Liver (tissue), 9 donors: ENCODE data around the gene ZFAND3. TPM values are rescaled to one million over a fixed set of nuclear protein-coding genes. Genes with fewer than 3 reads are reported as not detected.

Experiments used
- DNase-seq: peaks from one replicate; pipeline ENCODE4 v3.0.0-alpha.2; 2017; ENCODE audit warnings: low spot score
- H3K27ac ChIP-seq, 2 donors: one replicate each; pipeline ENCODE4 v1.7.0; 2013; ENCODE audit warnings: inconsistent platforms in 2 of 2, low read length in 2 of 2, control low read depth in 1 of 2, low read depth in 1 of 2, mild to moderate bottlenecking in 1 of 2
- H3K27me3 ChIP-seq, 4 donors: one replicate each; pipeline versions ENCODE4 v1.6.1 to v1.7.0; 2013; ENCODE audit warnings: low read length in 3 of 4, inconsistent platforms in 1 of 4, mild to moderate bottlenecking in 1 of 4, moderate library complexity in 1 of 4; ENCODE audit not compliant: control insufficient read depth in 4 of 4, insufficient read depth in 4 of 4
- H3K36me3 ChIP-seq, 4 donors: one replicate each; pipeline versions ENCODE4 v1.6.1 to v1.7.0; 2013; ENCODE audit warnings: low read length in 3 of 4, mild to moderate bottlenecking in 3 of 4, low read depth in 1 of 4, moderate library complexity in 1 of 4; ENCODE audit not compliant: control insufficient read depth in 4 of 4, insufficient read depth in 3 of 4
- H3K4me1 ChIP-seq, 4 donors: one replicate each; pipeline versions ENCODE4 v1.6.1 to v1.7.0; 2013; ENCODE audit warnings: low read length in 3 of 4, mild to moderate bottlenecking in 3 of 4, moderate library complexity in 1 of 4; ENCODE audit not compliant: control insufficient read depth in 4 of 4, insufficient read depth in 4 of 4
- H3K4me3 ChIP-seq, 3 donors: one replicate each; pipeline versions ENCODE4 v1.6.1 to v1.7.0; 2013; ENCODE audit warnings: low read length in 3 of 3, control low read depth in 1 of 3, low read depth in 1 of 3, mild to moderate bottlenecking in 1 of 3
- H3K9ac ChIP-seq, 2 donors: one replicate each; pipeline ENCODE4 v1.7.0; 2013; ENCODE audit warnings: low read length in 2 of 2, mild to moderate bottlenecking in 2 of 2, moderate library complexity in 2 of 2, control low read depth in 1 of 2, low read depth in 1 of 2
- H3K9me3 ChIP-seq, 4 donors: one replicate each; pipeline versions ENCODE4 v1.6.1 to v1.7.0; 2013; ENCODE audit warnings: low read length in 3 of 4; ENCODE audit not compliant: control insufficient read depth in 4 of 4
- EGR1 ChIP-seq, 2 donors: IDR thresholded peaks; 2 replicates each; pipeline ENCODE4 v1.6.1; 2016 to 2018; ENCODE audit warnings: antibody characterized with exemption in 2 of 2, low read depth in 2 of 2
- FOXA1 ChIP-seq: IDR thresholded peaks from 2 replicates; pipeline ENCODE4 v1.6.1; 2016; ENCODE audit warnings: antibody characterized with exemption
- FOXA2 ChIP-seq: IDR thresholded peaks from 2 replicates; pipeline ENCODE4 v1.6.1; 2016; ENCODE audit warnings: antibody characterized with exemption
- HNF4A ChIP-seq, 2 donors: conservative IDR thresholded peaks; 2 replicates each; pipeline ENCODE4 v1.6.1; 2016; ENCODE audit warnings: antibody characterized with exemption in 2 of 2, mild to moderate bottlenecking in 2 of 2
- HNF4G ChIP-seq: IDR thresholded peaks from 2 replicates; pipeline ENCODE4 v1.6.1; 2016; ENCODE audit warnings: antibody characterized with exemption
- JUND ChIP-seq, 2 donors: IDR thresholded peaks; 2 replicates each; pipeline ENCODE4 v1.6.1; 2016; ENCODE audit warnings: antibody characterized with exemption in 2 of 2
- NR2F2 ChIP-seq: IDR thresholded peaks from 2 replicates; pipeline ENCODE4 v1.6.1; 2016; ENCODE audit warnings: antibody characterized with exemption
- RXRA ChIP-seq, 2 donors: IDR thresholded peaks; 2 replicates each; pipeline ENCODE4 v1.6.1; 2017 to 2018; ENCODE audit warnings: antibody characterized with exemption in 2 of 2, mild to moderate bottlenecking in 1 of 2
- SP1 ChIP-seq: IDR thresholded peaks from 2 replicates; pipeline ENCODE4 v1.6.1; 2018; ENCODE audit warnings: antibody characterized with exemption, mild to moderate bottlenecking
- TAF1 ChIP-seq: conservative IDR thresholded peaks from 2 replicates; pipeline ENCODE4 v1.6.1; 2016; ENCODE audit warnings: antibody characterized with exemption, mild to moderate bottlenecking
- YY1 ChIP-seq: IDR thresholded peaks from 2 replicates; pipeline ENCODE4 v1.6.1; 2016; ENCODE audit warnings: antibody characterized with exemption, mild to moderate bottlenecking
- WGBS: extraction: QIAGEN DNeasy Blood & Tissue Kit; methylation state at CpG from one replicate; pipeline ENCODE4 v1.1.7; 2013; 5-methylcytosine and 5-hydroxymethylcytosine counted together
- polyA plus RNA-seq, 2 donors: library from polyadenylated mRNA; stranded (reverse) in 1 of 2; unstranded in 1 of 2; fragments of 200-250 nt in 1 of 2; fragments of >200 nt in 1 of 2; fragmentation: Nextera tagmentation in 1 of 2; extraction: Ambion mirVana in 1 of 2; gene quantifications; one replicate each; pipeline versions ENCODE4 v1.2.1 to v1.2.3, GENCODE V29; 2013 to 2015
- total RNA-seq, 2 donors: library from RNA; depleted of rRNA; stranded (reverse); fragments of >200 nt; gene quantifications; one replicate each; pipeline ENCODE4 v1.2.3, GENCODE V29; 2014
- TF ChIP-seq, protein P1 (sequence below): IDR thresholded peaks from 2 replicates; pipeline ENCODE4 v1.6.1; 2016; ENCODE audit warnings: antibody characterized with exemption, mild to moderate bottlenecking
- TF ChIP-seq, protein P2 (sequence below): IDR thresholded peaks from 2 replicates; pipeline ENCODE4 v1.6.1; 2016; ENCODE audit warnings: antibody characterized with exemption
- TF ChIP-seq, protein P3 (sequence below): IDR thresholded peaks from 2 replicates; pipeline ENCODE4 v1.6.1; 2016; ENCODE audit warnings: antibody characterized with exemption
- TF ChIP-seq, protein P4 (sequence below): IDR thresholded peaks from 2 replicates; pipeline ENCODE4 v1.6.1; 2016; ENCODE audit warnings: antibody characterized with exemption
- TF ChIP-seq, protein P5 (sequence below): fragments of 150-350 bp; IDR thresholded peaks from 2 replicates; pipeline ENCODE4 v1.5.1; 2017; ENCODE audit warnings: improper control_type of control experiment, low read depth, low read length; ENCODE audit not compliant: missing input control
- donor health status: healthy.
- donor health status: healthy.
- donor health status: healthy.
- donor health status: healthy.
- donor health status: healthy.

ZFAND3 gene
- total and polyA plus RNA-seq, 4 donors, result 7.7 to 37.5 (median 23.1) TPM

DNA sequence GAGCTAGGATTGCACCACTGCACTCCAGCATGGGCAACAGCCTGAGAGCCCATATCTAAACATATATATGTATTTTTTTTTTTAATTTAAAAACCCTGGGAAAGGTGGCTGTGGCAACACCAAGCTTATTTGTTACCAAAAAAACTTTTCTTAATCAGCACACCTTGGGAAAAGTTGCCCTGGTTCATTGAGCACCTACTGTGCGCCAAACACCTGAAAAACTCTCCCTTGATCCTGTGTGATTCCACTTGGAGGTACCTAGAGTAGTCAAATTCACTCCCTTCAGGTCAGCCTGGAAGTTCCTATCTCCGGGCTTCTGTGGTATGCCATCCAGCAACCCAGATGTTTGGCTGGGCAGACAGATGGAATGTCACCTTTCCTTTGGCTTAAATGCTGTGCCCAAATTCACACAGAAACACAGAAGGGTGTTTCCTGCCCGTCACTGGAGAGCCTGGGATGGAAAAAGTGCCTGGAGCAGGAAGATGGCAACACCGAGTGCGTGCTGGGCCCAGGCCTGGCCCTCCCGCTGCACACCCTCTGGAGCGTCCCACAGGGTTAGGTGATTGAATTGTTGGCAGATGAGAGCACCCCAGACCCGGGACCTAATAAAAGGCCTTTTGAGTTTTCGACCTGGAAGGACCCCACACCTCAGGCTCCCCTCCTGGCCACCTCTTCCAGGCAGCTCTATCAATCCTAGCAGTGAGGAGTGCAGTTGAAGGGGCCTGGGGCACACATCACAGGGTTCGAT lies 337.5 kb downstream of the ZFAND3 start:
- WGBS, result 97% methylated on average over 10 of the region's 10 CpGs
- H3K36me3 ChIP-seq, result peaks cover 0 to 6% (median 3%) of the 10 kb centered on the region in 4 donors

More for the DNA sequence above, 337.5 kb downstream of the ZFAND3 start:
- Histone ChIP-seq H3K27me3 (no peaks in the 10 kb centered on the region), H3K9ac (no peak overlapping the region), H3K4me1 (peaks cover 0 to 4% (median 0%) of the 10 kb centered on the region in 4 donors), H3K9me3 (no peaks in the 10 kb centered on the region), H3K27ac (no peak overlapping the region), H3K4me3 (no peak overlapping the region)
- TF ChIP-seq EGR1 (IDR thresholded peaks at IDR 0.05; ENCODE audit: low read depth in 2 of 2) (no peak), TAF1 (no peak), SP1 (no peak), HNF4A (conservative IDR thresholded peaks at IDR 0.05) (no peak), RXRA (IDR thresholded peaks at IDR 0.05) (no peak), YY1 (no peak), HNF4G (no peak), NR2F2 (no peak), FOXA2 (no peak), FOXA1 (no peak), JUND (IDR thresholded peaks at IDR 0.05) (no peak)
- TF ChIP-seq, protein P1, sequence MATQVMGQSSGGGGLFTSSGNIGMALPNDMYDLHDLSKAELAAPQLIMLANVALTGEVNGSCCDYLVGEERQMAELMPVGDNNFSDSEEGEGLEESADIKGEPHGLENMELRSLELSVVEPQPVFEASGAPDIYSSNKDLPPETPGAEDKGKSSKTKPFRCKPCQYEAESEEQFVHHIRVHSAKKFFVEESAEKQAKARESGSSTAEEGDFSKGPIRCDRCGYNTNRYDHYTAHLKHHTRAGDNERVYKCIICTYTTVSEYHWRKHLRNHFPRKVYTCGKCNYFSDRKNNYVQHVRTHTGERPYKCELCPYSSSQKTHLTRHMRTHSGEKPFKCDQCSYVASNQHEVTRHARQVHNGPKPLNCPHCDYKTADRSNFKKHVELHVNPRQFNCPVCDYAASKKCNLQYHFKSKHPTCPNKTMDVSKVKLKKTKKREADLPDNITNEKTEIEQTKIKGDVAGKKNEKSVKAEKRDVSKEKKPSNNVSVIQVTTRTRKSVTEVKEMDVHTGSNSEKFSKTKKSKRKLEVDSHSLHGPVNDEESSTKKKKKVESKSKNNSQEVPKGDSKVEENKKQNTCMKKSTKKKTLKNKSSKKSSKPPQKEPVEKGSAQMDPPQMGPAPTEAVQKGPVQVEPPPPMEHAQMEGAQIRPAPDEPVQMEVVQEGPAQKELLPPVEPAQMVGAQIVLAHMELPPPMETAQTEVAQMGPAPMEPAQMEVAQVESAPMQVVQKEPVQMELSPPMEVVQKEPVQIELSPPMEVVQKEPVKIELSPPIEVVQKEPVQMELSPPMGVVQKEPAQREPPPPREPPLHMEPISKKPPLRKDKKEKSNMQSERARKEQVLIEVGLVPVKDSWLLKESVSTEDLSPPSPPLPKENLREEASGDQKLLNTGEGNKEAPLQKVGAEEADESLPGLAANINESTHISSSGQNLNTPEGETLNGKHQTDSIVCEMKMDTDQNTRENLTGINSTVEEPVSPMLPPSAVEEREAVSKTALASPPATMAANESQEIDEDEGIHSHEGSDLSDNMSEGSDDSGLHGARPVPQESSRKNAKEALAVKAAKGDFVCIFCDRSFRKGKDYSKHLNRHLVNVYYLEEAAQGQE, result no peak
- TF ChIP-seq, protein P2, sequence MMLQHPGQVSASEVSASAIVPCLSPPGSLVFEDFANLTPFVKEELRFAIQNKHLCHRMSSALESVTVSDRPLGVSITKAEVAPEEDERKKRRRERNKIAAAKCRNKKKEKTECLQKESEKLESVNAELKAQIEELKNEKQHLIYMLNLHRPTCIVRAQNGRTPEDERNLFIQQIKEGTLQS, result no peak
- TF ChIP-seq, protein P3, sequence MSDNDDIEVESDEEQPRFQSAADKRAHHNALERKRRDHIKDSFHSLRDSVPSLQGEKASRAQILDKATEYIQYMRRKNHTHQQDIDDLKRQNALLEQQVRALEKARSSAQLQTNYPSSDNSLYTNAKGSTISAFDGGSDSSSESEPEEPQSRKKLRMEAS, result no peak
- TF ChIP-seq, protein P4, sequence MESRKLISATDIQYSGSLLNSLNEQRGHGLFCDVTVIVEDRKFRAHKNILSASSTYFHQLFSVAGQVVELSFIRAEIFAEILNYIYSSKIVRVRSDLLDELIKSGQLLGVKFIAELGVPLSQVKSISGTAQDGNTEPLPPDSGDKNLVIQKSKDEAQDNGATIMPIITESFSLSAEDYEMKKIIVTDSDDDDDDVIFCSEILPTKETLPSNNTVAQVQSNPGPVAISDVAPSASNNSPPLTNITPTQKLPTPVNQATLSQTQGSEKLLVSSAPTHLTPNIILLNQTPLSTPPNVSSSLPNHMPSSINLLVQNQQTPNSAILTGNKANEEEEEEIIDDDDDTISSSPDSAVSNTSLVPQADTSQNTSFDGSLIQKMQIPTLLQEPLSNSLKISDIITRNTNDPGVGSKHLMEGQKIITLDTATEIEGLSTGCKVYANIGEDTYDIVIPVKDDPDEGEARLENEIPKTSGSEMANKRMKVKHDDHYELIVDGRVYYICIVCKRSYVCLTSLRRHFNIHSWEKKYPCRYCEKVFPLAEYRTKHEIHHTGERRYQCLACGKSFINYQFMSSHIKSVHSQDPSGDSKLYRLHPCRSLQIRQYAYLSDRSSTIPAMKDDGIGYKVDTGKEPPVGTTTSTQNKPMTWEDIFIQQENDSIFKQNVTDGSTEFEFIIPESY, result no peak
- TF ChIP-seq, protein P5, sequence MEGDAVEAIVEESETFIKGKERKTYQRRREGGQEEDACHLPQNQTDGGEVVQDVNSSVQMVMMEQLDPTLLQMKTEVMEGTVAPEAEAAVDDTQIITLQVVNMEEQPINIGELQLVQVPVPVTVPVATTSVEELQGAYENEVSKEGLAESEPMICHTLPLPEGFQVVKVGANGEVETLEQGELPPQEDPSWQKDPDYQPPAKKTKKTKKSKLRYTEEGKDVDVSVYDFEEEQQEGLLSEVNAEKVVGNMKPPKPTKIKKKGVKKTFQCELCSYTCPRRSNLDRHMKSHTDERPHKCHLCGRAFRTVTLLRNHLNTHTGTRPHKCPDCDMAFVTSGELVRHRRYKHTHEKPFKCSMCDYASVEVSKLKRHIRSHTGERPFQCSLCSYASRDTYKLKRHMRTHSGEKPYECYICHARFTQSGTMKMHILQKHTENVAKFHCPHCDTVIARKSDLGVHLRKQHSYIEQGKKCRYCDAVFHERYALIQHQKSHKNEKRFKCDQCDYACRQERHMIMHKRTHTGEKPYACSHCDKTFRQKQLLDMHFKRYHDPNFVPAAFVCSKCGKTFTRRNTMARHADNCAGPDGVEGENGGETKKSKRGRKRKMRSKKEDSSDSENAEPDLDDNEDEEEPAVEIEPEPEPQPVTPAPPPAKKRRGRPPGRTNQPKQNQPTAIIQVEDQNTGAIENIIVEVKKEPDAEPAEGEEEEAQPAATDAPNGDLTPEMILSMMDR, result no peak
- DNase-seq, result no peak
